Activated naive CD4-positive, alpha-beta T cell (primary cell): ENCODE measurements around the gene BLTP1.

Experiments used
- DNase-seq, 4 experiments: peaks; one replicate each; lab custom pipeline; 2025; lab: John Stamatoyannopoulos, UW

BLTP1 gene

DNA sequence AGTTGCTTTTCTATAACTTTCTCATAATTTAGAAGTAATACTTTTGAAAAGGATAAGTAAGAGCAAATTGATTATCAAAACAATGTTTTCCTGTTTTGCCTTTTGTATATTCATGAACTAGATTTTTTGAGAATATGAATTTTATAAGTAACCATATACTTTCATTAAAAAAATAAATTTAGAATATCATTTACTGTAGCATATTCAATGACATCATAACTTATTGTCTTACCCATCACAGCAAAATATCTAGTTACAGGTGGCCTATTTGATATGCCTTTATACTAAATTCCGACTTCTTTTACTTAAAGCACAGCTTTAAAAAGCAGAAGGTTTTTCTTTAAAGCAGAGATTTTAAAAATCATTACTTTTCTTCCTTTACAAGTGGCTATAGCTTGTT lies 20.1 kb downstream of the BLTP1 start:
- no peak for DNase-seq

DNA sequence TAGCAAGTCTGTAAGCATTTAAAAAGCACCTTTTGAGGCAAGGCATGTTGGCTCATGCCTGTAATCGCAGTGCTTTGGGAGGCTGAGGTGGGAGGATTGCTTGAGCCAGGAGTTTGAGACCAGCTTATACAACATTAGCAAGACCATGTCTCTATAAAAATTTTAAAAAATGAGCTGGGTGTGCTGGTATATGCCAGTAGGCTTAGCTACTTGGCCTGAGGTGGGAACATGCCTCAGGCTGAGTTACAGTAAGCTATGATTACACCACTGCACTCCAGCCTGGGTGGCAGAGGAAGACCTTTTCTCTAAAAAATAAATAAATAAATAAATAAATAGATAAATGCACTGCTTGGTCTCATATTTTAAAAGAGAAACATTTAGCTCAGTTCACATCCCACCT lies 26.8 kb downstream of the BLTP1 start:
- no peak for DNase-seq

DNA sequence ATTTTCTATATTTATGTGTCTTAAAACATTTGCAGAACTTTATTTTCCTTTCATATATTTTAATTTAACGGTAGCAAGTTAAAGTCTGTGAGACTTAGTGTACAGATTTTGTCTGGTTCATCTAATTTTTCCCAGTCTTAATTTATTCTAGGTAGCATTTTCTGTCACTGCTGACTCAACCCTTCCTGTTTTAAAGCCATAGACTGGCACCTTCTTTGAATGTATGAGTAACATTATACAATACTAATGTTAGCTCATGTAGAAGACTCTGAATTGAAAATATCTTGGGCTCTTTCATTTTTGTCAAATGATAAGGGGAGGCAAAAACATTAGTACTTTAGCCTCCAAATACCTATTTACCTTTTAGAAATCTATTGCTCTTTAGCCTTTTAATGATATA lies 43.6 kb downstream of the BLTP1 start:
- no peak for DNase-seq
